GM19099 (cell line): ENCODE measurements around the gene EDIL3.

Experiments used
- POLR2A ChIP-seq: IDR thresholded peaks from 3 replicates; pipeline ENCODE4 v1.6.1; 2011; ENCODE audit warnings: low read depth; ENCODE audit not compliant: insufficient read length; ENCODE audit errors: extremely low read depth

The EDIL3 gene

DNA sequence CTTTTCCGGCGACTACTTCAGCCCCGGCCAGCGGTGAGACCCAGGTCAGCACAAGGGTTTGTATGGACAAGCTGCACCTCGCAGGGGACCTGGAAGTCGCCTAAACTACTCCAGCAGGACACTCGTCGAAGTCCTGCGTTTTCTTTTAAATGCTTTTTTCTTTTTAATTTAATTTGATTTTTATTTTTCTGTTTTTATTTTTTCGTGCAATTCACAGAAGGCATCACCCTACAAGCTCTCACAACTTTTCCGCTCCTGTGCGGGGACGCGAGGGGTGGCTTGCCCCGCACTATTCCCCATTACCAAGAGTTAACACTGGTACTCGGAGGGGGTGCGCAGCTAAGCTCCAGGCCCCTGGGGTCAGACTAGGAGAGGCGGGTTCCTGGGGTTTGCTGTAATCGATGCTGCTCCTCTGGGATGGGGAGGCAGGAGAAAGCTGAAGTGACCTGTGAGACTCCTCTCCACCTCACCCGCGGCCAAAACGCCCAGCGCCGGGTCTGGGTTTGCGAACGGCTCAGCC lies 1.3 kb downstream of the EDIL3 start:
- TF ChIP-seq POLR2A, result no peak

DNA sequence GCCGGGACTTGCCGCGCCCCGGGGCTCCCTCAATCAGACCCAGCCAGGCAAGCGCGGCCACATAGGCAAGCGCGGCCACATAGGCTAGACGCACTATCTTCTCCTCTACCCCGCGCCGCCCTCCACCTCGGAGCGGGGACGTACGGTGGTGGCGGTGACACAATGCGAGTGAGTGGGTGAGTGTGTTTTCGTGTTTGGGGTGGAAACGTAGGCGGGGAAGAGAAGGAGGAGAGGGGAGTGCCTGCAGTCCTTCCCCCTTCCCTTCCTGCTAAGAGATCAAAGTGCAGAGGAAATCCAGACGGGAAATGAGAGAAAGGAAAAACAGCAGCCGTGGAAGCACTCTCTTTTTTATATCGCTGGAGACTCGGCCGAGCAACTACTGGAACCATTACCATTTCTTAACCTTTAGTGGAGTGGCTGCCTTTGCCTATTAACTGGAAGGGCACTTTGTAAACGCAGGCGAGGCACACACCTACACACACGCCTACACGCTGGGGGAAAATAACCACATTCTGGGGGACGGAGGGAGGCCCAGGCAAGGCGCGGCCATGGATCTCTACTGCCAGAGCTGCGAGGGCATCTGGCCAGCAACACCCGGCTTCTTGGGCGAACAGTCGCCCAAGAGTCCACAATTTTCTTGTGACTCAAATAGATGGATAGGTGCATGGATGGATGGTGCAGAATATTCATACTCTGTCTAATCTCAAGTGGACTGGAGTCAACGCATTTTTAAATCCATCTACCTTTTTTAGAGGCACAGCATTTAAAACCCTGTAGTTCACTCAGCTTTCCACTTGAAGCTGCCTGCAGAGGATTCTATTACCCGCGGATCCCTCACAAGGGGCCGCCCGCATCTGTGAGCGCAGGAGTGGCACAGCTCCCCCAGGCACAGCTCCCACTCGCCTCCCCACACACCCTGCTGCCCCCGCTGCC lies 2.1 kb downstream of the EDIL3 start:
- TF ChIP-seq POLR2A, result no peak

DNA sequence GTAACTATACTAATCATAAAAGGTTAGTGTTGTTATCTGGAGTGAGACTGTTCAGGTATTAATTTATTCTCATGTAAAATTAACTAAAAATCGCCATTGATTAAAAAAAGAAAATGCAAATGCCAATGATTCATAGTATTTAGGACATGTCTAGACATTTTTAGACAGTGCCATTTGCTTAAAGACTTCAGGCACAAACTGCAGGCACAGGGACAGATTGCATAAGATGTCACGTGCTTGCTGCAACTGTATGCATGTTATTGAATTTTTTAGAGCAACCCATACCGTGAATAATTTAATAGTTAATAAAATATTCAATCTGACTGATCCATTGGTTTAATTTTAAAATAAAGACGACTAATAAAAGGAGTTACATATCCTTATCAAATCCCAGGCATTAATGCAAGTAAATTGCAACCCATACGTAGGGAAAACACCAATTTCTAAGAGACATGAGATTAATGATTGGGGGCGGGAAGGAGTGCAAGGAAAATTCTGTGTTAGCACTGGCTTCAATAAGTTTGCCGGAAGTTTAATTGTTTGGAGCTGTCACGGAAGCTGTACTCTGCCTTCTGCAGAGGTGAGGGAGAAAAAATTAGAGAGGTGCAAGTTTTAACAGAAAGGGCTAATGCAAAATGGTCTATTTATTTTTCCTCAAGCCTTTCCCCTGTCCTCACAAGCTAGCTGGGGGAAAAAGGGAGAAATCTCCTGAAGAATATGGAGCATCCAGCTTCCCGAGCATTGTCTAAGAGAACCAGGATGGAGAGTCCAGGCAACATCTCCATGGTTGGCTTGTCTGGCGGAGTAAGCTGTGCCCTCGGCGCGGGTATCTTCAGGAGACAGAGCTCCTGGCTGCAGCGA lies 2.9 kb downstream of the EDIL3 start:
- no peak for TF ChIP-seq POLR2A

- TF ChIP-seq POLR2A, result no peak
Measured at GRCh38 chr5:84379749-84380148, 4.9 kb downstream of the EDIL3 start.

- no peak for TF ChIP-seq POLR2A
Measured at GRCh38 chr5:84378961-84379360, 5.7 kb downstream of the EDIL3 start.

- TF ChIP-seq POLR2A, result no peak
Measured at GRCh38 chr5:84378420-84378819, 6.3 kb downstream of the EDIL3 start.

DNA sequence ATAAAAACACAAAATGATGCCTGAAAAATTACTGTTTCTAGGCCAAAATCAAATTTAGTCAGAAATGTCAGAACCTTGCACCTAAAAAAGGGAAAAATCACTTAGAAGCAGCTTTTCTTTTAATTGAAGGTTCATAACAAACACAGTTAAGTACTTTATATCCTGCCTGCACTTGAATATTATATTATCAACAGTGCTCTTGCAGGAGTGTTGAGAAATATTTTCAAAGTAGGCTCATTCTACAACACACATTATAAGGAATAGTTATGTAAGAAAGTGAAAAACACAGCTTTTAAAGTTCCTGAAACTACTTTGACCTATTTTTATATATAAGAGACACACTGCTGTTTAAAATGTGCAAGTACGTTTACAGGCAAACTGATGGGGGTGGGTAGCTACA lies 8.3 kb downstream of the EDIL3 start:
- no peak for TF ChIP-seq POLR2A

DNA sequence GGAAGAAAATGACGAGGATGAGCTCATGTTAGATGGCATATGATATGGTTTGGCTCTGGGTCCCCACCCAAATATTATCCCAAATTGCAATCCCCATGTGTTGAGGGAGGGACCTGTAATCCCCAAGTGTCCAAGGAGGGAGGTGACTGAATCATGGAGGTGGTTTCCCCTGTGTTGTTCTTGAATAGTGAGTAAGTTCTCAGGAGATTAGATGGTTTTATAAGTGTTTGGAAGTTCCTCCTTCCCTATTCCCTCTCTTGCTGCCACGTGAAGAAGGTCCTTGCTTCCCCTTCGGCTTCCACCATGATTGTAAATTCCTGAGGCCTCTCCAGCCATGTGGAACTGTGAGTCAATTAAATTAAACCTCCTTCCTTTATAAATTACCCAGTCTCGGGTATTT lies 10.1 kb downstream of the EDIL3 start:
- no peak for TF ChIP-seq POLR2A

DNA sequence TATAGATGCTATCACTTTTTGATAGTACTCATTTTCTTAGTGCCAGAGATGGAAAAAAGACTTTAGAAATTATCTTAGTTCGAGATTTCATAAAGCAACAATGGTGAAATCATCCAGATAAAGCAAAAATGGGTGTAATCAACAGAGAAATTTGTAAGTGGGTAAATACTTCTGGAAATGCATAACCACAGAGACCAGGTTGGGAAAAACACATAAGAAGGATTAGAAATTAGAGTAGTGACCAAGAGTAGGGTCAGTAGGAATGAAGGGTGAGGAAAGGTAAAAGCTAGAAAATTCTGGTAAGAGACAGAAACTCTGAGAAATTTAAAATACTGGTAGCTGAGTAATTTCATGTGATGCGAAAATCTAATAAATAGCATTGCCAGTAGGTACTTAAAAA lies 11.2 kb downstream of the EDIL3 start:
- TF ChIP-seq POLR2A, result no peak

DNA sequence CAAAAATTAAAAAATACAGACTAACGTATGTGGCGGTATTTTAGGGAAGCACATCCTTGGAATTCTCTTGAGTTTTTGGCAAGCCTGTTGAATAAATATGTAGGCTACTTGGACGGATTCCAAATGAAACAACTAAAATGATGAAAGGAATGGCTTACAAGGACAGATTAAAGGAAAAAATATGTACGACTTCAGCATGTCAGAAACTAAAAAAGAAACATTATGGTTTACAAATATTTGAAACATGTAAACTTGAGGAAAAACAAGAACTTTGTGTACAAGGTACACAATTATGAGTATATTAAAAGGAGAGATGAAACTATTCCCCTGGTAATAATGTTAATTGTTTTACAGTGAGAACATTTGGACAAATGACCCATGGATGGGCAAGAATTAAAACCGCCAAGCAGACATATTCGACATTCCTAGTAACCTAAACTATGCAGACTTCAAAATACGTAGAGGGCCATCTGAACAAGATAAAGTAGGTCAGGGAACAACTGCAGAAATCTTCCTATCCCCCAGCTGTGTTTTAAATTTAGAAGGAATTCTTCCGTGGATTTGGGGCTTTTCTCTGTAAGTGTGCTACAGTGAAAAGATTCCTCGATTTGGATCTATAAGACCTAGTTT lies 12.5 kb downstream of the EDIL3 start:
- TF ChIP-seq POLR2A, result no peak

GRCh38 chr5:84370176-84370575 lies 14.5 kb downstream of the EDIL3 start:
- TF ChIP-seq POLR2A, result no peak

DNA sequence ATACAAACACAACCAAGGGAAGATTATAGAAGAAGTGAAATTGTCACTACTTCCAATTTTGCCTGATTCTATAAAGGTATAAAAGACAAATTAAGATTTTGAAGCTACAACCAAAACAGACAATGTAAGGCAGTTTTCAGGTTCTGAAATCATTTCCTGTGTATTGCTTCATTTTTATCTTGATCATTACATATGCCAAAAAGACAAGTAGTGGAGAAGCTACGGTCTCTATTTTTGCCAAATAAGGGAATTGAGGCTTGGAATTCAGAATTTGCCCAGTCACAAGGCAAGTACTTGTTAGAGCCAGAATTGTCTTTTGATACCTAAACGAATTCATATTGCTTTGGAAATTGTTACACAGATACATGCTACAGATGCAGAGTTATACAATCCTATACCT lies 20.6 kb downstream of the EDIL3 start:
- TF ChIP-seq POLR2A, result no peak

DNA sequence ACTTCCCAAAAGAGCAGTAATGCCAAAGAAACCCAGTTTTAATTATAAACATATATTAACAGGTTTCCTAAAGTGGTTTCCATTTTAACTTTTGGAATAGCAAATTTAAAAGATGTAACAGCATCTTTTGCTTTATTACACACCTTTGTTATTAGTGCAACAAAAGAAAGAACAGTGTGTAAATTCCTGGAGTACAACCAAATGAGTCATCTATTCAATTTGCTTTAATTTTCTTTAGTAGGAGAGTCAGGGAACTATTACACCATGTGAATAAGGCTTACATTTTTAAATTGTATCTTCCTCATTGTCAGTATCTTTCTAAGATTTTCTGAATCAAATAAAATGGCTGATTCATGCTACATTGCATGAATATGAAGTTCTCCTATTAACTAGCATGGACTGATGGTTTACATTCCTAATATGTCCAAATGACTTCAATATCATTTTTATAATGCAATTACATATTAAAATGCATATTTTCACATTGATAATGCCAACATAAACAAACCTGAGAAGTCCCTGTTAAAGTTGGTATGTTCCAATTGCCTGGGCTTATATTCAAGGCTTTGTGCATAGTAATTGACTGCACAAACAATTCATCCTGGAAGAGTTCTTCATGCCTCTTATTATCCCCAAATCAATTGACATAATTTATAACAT lies 22.5 kb downstream of the EDIL3 start:
- no peak for TF ChIP-seq POLR2A

GRCh38 chr5:84361572-84361971 lies 23.1 kb downstream of the EDIL3 start:
- TF ChIP-seq POLR2A, result no peak

DNA sequence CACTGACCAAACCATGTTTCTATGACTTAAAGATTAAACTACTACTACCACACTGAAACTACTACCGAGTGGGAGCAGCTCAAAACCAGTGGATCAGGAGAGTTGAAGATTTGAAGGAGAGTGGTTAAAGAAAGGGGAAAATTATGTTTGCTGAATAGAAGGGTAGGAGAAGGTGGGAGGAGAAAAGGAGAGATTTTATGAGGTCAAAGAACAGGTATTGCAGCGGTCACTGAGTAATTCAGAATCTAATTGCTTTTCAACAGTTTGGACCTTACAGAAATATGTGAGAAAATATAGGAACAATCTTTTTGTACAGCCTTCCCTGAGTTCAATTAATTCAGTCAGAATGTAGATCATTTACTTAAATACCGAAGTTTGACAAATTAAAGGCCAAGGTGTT lies 24.6 kb downstream of the EDIL3 start:
- TF ChIP-seq POLR2A, result no peak

DNA sequence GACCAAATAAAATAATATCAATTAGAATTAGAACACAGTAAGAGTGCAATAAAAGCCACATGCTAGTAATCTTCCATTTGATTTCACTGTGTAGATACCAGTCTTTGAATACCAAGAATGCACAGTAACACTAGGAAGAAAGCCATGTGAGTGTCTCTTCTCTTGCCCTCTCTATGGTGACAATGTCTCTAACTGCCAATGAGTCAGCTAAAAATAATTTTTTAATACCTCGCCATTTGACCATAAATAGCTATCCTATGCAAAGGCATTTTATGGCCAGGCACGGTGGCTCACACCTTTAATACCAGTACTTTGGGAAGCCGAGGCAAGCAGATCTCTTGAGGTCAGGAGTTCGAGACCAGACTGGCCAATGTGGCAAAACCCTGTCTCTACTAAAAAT lies 30.6 kb downstream of the EDIL3 start:
- TF ChIP-seq POLR2A, result no peak
